Muscle layer of duodenum (tissue), 2 donors: ENCODE measurements around the gene AOC3.
"Not testable (repeated sequence)": the region's sequence is repeated elsewhere in the genome, so short reads cannot be mapped to it uniquely, and the experiment has no call there.

Source experiments
- H3K27ac ChIP-seq: one replicate; pipeline ENCODE4 v1.7.0; 2013; ENCODE audit warnings: mild to moderate bottlenecking, low read length
- H3K27me3 ChIP-seq: one replicate; pipeline ENCODE4 v1.7.0; 2013; ENCODE audit warnings: low read depth, mild to moderate bottlenecking, control low read depth, low read length
- H3K36me3 ChIP-seq, 2 donors: one replicate each; pipeline ENCODE4 v1.7.0; 2013; ENCODE audit warnings: low read length in 2 of 2, control low read depth in 1 of 2, mild to moderate bottlenecking in 1 of 2; ENCODE audit not compliant: insufficient read depth in 2 of 2, control insufficient read depth in 1 of 2
- H3K4me1 ChIP-seq, 2 donors: one replicate each; pipeline ENCODE4 v1.7.0; 2013; ENCODE audit warnings: low read length in 2 of 2, mild to moderate bottlenecking in 2 of 2, control low read depth in 1 of 2, moderate library complexity in 1 of 2; ENCODE audit not compliant: insufficient read depth in 2 of 2, control insufficient read depth in 1 of 2
- H3K4me3 ChIP-seq, 2 donors: one replicate each; pipeline ENCODE4 v1.7.0; 2013; ENCODE audit warnings: low read length in 2 of 2, low read depth in 1 of 2, mild to moderate bottlenecking in 1 of 2
- H3K9me3 ChIP-seq, 2 donors: one replicate each; pipeline ENCODE4 v1.7.0; 2013; ENCODE audit warnings: low read length in 2 of 2, control low read depth in 1 of 2, mild to moderate bottlenecking in 1 of 2; ENCODE audit not compliant: control insufficient read depth in 1 of 2
- donor health status: healthy.

AOC3 gene

DNA sequence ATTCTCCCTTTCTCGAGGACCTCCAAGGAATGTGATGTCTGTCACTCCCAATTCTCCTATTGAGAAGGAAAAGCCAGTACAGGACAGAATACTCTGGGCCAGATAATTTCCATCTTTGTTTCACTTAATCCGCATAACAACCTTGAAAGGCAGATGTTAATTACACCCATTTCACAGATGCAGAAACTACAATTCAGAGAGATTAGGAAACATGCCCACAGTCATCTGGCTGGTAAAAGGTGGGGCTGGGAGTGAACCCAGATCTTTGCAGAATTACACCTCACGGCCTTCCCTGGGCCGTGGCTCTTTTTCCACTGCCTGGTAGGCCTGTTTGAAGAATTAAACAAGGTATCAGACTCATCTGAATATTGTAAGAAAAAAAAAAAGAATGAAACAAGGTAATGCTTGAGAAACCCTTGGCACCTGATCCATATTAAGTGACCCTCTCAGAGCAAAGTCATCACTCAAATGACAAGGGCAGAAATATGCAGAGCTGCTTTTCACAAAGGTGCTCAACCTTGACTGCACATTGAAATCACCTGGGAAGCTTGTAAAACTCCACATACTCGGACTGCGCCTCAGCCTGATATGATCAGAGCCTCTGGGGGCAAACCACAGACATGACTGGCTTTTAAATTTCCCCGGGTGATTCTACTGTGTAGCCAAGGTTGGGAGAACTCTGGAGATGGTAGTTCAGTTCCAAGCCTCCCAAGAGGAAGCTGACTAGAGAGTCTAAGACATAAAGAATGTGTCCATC, 33.0 kb downstream of the AOC3 start:
- Histone ChIP-seq H3K4me3 (no peak overlapping the region), H3K36me3 (no peaks in the 10 kb centered on the region), H3K4me1 (peaks cover 3% of the 10 kb centered on the region in 2 donors), H3K27ac (no peak overlapping the region), H3K27me3 (no peaks in the 10 kb centered on the region), H3K9me3 (no peaks in the 10 kb centered on the region)

DNA sequence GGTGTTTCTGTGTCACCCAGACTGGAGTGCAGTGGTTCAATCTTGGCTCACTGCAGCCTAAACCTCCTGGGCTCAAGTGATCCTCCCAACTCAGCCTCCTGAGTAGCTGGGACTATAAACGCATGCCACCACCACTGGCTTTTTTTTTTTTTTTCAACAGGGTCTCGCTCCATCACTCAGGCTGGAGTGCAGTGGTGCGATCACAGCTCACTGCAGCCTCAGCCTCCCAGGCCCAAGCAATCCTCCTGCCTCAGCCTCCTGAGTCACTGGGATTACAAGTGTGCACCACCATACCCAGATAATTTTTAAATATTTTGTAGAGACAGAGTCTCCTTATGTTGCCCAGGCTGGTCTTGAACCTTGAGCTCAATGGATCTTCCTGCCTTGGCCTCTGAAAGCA, 34.8 kb downstream of the AOC3 start:
- H3K4me3 ChIP-seq, H3K4me1 ChIP-seq, H3K9me3 ChIP-seq, H3K27ac ChIP-seq, H3K36me3 ChIP-seq, H3K27me3 ChIP-seq: not testable (repeated sequence)

GRCh38 chr17:42886283-42887176, 35.5 kb downstream of the AOC3 start:
- H3K36me3 ChIP-seq, result no peaks in the 10 kb centered on the region
- H3K4me3 ChIP-seq, result no peak overlapping the region
- H3K4me1 ChIP-seq, result peaks cover 4 to 5% of the 10 kb centered on the region in 2 donors
- H3K9me3 ChIP-seq, result no peaks in the 10 kb centered on the region
- no peak overlapping the region for H3K27ac ChIP-seq
- H3K27me3 ChIP-seq, result no peaks in the 10 kb centered on the region

- H3K27me3 ChIP-seq, result no peaks in the 10 kb centered on the region
- no peak overlapping the region for H3K4me3 ChIP-seq
- H3K27ac ChIP-seq, result no peak overlapping the region
- no peaks in the 10 kb centered on the region for H3K36me3 ChIP-seq
- H3K9me3 ChIP-seq, result no peaks in the 10 kb centered on the region
- H3K4me1 ChIP-seq, result peaks cover 14 to 28% of the 10 kb centered on the region in 2 donors
These were observed 38.8 kb downstream of the AOC3 start for GRCh38 chr17:42889809-42890208.

DNA sequence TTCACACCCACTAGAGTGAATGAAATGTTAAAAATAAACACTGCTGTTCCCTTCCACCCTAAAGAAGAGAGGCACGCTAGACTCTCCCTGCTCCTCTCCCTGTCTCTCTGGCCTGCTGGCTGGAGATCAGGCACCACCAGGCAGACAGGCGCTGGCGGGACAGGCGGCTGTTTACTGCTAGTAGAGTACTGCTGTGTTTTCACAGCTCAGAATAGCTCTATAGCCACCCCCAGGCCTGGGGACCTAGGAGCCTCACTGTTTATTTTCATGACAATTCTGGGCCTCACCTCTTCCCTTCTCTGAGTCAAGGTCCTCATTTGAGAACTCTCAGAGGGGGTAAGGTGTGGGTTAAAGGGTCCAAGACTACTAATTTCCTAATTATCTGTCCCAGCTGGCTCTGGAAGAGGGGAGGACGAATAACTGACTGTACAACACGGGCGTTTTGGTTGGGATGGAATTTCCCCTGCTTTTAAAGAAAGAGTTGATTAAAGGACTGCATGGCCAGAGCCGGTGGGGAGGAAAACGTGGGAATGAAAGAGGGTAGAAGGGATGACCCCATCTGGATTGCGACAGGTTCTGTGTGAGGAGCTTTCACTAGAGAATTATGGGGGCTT, 40.6 kb downstream of the AOC3 start:
- no peaks in the 10 kb centered on the region for H3K27me3 ChIP-seq
- H3K9me3 ChIP-seq, result no peaks in the 10 kb centered on the region
- peak overlapping the region; percentile 77 for H3K27ac ChIP-seq
- no peak overlapping the region for H3K4me3 ChIP-seq
- H3K4me1 ChIP-seq, result peaks cover 11 to 33% of the 10 kb centered on the region in 2 donors
- H3K36me3 ChIP-seq, result no peaks in the 10 kb centered on the region

DNA sequence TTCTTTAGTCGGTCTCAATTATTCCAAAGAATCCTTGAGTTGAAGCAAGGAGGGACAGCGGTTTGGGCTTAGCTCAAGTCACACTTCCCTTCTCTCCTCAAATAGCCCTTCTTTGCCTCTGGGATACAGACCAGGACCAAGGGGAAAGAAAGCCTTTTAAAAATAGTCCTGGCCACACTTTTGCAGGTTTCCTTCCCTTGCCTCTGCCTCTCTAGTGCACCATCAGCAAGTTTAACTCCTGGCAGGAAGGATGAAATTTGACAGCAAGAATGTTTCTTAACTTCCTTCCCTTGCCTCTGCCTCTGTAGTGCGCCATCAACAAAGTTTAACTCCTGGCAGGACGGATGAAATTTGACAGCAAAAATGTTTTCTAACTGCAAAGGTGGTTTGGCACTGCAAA, 42.4 kb downstream of the AOC3 start:
- no peak overlapping the region for H3K27ac ChIP-seq

GRCh38 chr17:42894283-42895184, 43.5 kb downstream of the AOC3 start:
- H3K36me3 ChIP-seq, result no peaks in the 10 kb centered on the region
- H3K4me3 ChIP-seq, result no peak overlapping the region
- no peaks in the 10 kb centered on the region for H3K27me3 ChIP-seq
- peak overlapping the region; percentile 32 for H3K27ac ChIP-seq
- no peaks in the 10 kb centered on the region for H3K9me3 ChIP-seq
- peaks cover 10 to 33% of the 10 kb centered on the region in 2 donors for H3K4me1 ChIP-seq

More for the DNA sequence above, 42.4 kb downstream of the AOC3 start:
- H3K4me1 ChIP-seq, result peaks cover 10 to 33% of the 10 kb centered on the region in 2 donors
- no peaks in the 10 kb centered on the region for H3K36me3 ChIP-seq
- H3K27me3 ChIP-seq, result no peaks in the 10 kb centered on the region
- no peak overlapping the region for H3K4me3 ChIP-seq
- no peaks in the 10 kb centered on the region for H3K9me3 ChIP-seq

GRCh38 chr17:42895185-42895555, 44.2 kb downstream of the AOC3 start:
- Histone ChIP-seq H3K27me3 (no peaks in the 10 kb centered on the region), H3K4me3 (no peak overlapping the region), H3K36me3 (no peaks in the 10 kb centered on the region), H3K9me3 (no peaks in the 10 kb centered on the region), H3K27ac (peak overlapping the region; percentile 24), H3K4me1 (peaks cover 10 to 33% of the 10 kb centered on the region in 2 donors)

DNA sequence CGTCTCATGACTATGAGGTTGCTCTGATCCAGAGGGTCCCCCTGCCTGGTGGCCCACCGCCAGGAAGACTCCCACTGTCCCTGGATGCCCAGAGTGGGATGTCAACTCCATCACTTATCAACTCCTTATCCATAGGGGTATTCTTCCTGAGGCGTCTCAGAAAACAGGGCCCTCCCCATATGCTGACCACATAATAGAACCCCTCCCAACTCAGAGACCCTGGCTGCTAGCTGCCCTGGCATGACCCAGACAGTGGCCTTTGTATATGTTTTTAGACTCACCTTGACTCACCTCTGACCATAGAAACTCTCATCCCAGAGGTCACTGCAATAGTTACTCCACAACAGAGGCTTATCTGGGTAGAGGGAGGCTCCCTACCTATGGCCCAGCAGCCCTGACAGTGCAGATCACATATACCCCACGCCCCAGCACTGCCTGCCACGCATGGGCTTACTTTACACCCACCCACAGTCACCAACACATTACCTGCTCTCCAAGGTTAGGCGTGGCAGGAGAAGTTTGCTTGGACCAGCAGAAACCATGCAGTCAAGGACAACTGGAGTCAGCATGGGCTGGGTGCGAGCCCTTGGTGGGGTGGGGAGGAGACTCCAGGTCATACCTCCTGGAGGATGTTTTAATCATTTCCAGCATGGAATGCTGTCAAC, 47.3 kb downstream of the AOC3 start:
- Histone ChIP-seq H3K9me3 (no peaks in the 10 kb centered on the region), H3K36me3 (no peaks in the 10 kb centered on the region), H3K27ac (no peak overlapping the region)

GRCh38 chr17:42899981-42900380, 49.0 kb downstream of the AOC3 start:
- not testable (repeated sequence) for H3K4me1 ChIP-seq, H3K27me3 ChIP-seq, H3K9me3 ChIP-seq, H3K4me3 ChIP-seq, H3K27ac ChIP-seq, H3K36me3 ChIP-seq

More for the DNA sequence above, 47.3 kb downstream of the AOC3 start:
- Histone ChIP-seq H3K27me3 (no peaks in the 10 kb centered on the region), H3K4me3 (no peak overlapping the region), H3K4me1 (peaks cover 3 to 19% of the 10 kb centered on the region in 2 donors)
